ENCODE results near the gene NKAIN2.

NKAIN2 gene

DNA sequence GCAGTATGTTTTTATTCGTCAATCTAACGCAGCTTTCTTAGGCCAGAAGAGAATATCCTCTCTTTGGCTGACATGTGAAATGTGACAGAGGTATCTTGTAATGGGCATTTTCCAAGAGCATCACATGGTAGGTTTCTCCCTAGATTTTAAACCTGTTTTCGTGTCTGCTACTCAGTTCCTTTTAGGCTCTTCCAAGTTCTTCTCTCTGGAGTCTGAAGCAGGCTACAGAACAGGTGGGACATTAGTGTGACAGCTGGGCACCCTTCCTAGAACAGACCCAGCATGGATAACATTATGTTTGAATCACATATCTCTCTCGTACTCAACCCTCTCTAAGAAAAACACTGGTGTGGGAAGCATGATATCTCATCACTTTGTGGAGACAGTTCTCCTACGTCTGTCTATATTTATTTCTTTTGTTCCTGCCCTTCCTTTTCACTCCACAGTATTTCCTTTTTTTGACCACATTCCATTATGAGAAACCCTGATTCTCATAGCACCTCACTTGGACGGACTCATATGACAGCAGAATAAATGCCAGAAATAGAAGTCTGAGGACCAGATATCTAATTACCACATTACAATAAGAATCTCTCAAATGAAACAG is 263.4 kb downstream of the NKAIN2 start (continued):
- no peak for TF ChIP-seq ZNF423 (tag by site-specific recombination; IDR thresholded peaks at IDR 0.05)
- TF ChIP-seq, protein P1, sequence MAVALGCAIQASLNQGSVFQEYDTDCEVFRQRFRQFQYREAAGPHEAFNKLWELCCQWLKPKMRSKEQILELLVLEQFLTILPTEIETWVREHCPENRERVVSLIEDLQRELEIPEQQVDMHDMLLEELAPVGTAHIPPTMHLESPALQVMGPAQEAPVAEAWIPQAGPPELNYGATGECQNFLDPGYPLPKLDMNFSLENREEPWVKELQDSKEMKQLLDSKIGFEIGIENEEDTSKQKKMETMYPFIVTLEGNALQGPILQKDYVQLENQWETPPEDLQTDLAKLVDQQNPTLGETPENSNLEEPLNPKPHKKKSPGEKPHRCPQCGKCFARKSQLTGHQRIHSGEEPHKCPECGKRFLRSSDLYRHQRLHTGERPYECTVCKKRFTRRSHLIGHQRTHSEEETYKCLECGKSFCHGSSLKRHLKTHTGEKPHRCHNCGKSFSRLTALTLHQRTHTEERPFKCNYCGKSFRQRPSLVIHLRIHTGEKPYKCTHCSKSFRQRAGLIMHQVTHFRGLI (tag by site-specific recombination; IDR thresholded peaks at IDR 0.05), result no peak

DNA sequence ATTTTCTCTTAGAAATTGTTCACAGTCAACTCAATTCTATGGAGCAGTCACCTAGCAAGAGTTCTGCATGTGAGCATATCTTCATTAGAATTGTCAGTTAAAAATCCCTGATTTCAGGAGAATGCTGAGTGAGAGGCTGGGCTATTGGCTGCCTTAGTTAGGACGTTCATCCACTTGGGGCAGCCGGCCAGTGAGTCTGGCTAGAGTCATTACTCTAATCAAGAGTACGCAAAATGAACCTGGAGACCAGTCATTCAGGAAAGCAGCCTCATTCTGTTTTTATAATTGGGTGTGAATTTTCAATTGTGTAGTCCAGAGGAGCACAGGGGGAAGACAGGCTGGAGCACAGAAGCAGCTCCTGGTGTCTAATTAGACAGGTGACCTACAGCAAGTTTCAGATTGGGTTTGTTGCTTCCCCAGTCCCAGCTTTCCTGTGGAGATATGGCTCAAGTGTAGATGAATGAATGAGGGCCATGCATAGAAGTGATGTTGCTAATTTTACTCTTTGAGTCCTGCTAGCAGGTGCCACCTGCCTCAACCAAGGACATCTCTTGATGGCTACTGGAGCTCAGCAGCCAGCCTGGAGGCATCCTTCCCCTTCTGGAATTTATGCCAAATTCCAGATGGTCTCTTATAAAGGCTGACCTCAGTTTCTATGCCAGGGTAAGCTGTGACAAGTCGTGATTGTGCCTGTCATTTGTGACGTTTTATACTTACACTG is 265.7 kb downstream of the NKAIN2 start:
- CTCF ChIA-PET, result interaction anchor here (1.0 kb wide), 1 partner anchor 14 kb away, joined by 3 read pairs; no protein-coding TSS in a partner anchor
- TF ChIP-seq GLIS2 (tag by site-specific recombination; IDR thresholded peaks at IDR 0.05), result no peak
- TF ChIP-seq ZNF214 (tag by site-specific recombination; IDR thresholded peaks at IDR 0.05; ENCODE audit: borderline replicate concordance), result no peak
- no peak for TF ChIP-seq ZNF658 (tag by site-specific recombination; IDR thresholded peaks at IDR 0.05)
- no peak for TF ChIP-seq MZF1 (tag by site-specific recombination; IDR thresholded peaks at IDR 0.05; ENCODE audit: borderline replicate concordance)
- TF ChIP-seq, protein P2, sequence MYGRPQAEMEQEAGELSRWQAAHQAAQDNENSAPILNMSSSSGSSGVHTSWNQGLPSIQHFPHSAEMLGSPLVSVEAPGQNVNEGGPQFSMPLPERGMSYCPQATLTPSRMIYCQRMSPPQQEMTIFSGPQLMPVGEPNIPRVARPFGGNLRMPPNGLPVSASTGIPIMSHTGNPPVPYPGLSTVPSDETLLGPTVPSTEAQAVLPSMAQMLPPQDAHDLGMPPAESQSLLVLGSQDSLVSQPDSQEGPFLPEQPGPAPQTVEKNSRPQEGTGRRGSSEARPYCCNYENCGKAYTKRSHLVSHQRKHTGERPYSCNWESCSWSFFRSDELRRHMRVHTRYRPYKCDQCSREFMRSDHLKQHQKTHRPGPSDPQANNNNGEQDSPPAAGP (tag by site-specific recombination; IDR thresholded peaks at IDR 0.05), result no peak
- TF ChIP-seq, protein P3, sequence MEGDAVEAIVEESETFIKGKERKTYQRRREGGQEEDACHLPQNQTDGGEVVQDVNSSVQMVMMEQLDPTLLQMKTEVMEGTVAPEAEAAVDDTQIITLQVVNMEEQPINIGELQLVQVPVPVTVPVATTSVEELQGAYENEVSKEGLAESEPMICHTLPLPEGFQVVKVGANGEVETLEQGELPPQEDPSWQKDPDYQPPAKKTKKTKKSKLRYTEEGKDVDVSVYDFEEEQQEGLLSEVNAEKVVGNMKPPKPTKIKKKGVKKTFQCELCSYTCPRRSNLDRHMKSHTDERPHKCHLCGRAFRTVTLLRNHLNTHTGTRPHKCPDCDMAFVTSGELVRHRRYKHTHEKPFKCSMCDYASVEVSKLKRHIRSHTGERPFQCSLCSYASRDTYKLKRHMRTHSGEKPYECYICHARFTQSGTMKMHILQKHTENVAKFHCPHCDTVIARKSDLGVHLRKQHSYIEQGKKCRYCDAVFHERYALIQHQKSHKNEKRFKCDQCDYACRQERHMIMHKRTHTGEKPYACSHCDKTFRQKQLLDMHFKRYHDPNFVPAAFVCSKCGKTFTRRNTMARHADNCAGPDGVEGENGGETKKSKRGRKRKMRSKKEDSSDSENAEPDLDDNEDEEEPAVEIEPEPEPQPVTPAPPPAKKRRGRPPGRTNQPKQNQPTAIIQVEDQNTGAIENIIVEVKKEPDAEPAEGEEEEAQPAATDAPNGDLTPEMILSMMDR (tag by site-specific recombination; IDR thresholded peaks at IDR 0.05), result no peak
- TF ChIP-seq, protein P4, sequence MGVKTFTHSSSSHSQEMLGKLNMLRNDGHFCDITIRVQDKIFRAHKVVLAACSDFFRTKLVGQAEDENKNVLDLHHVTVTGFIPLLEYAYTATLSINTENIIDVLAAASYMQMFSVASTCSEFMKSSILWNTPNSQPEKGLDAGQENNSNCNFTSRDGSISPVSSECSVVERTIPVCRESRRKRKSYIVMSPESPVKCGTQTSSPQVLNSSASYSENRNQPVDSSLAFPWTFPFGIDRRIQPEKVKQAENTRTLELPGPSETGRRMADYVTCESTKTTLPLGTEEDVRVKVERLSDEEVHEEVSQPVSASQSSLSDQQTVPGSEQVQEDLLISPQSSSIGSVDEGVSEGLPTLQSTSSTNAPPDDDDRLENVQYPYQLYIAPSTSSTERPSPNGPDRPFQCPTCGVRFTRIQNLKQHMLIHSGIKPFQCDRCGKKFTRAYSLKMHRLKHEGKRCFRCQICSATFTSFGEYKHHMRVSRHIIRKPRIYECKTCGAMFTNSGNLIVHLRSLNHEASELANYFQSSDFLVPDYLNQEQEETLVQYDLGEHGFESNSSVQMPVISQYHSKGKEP (tag by site-specific recombination; IDR thresholded peaks at IDR 0.05), result no peak
- TF ChIP-seq ZNF2 (tag by site-specific recombination; IDR thresholded peaks at IDR 0.05), result no peak
- TF ChIP-seq, protein P5, sequence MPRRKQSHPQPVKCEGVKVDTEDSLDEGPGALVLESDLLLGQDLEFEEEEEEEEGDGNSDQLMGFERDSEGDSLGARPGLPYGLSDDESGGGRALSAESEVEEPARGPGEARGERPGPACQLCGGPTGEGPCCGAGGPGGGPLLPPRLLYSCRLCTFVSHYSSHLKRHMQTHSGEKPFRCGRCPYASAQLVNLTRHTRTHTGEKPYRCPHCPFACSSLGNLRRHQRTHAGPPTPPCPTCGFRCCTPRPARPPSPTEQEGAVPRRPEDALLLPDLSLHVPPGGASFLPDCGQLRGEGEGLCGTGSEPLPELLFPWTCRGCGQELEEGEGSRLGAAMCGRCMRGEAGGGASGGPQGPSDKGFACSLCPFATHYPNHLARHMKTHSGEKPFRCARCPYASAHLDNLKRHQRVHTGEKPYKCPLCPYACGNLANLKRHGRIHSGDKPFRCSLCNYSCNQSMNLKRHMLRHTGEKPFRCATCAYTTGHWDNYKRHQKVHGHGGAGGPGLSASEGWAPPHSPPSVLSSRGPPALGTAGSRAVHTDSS (tag by site-specific recombination; IDR thresholded peaks at IDR 0.05), result no peak
- no peak for TF ChIP-seq ZNF600 (tag by site-specific recombination; IDR thresholded peaks at IDR 0.05)
- TF ChIP-seq, protein P1 (tag by site-specific recombination; IDR thresholded peaks at IDR 0.05), result no peak
- no peak for TF ChIP-seq KLF8 (tag by site-specific recombination; IDR thresholded peaks at IDR 0.05)
- TF ChIP-seq, protein P6, sequence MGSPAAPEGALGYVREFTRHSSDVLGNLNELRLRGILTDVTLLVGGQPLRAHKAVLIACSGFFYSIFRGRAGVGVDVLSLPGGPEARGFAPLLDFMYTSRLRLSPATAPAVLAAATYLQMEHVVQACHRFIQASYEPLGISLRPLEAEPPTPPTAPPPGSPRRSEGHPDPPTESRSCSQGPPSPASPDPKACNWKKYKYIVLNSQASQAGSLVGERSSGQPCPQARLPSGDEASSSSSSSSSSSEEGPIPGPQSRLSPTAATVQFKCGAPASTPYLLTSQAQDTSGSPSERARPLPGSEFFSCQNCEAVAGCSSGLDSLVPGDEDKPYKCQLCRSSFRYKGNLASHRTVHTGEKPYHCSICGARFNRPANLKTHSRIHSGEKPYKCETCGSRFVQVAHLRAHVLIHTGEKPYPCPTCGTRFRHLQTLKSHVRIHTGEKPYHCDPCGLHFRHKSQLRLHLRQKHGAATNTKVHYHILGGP (tag by site-specific recombination; IDR thresholded peaks at IDR 0.05), result no peak
- TF ChIP-seq, protein P7, sequence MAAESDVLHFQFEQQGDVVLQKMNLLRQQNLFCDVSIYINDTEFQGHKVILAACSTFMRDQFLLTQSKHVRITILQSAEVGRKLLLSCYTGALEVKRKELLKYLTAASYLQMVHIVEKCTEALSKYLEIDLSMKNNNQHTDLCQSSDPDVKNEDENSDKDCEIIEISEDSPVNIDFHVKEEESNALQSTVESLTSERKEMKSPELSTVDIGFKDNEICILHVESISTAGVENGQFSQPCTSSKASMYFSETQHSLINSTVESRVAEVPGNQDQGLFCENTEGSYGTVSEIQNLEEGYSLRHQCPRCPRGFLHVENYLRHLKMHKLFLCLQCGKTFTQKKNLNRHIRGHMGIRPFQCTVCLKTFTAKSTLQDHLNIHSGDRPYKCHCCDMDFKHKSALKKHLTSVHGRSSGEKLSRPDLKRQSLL (tag by site-specific recombination; IDR thresholded peaks at IDR 0.05), result no peak
- TF ChIP-seq ZNF621 (tag by site-specific recombination; IDR thresholded peaks at IDR 0.05), result no peak
- no peak for TF ChIP-seq ZNF354C (tag by site-specific recombination; IDR thresholded peaks at IDR 0.05; ENCODE audit: borderline replicate concordance, low read depth)
- no peak for TF ChIP-seq ZNF169 (tag by site-specific recombination; IDR thresholded peaks at IDR 0.05)
- no peak for TF ChIP-seq ZNF394 (tag by site-specific recombination; IDR thresholded peaks at IDR 0.05; ENCODE audit: borderline replicate concordance)

More for the DNA sequence above, 265.7 kb downstream of the NKAIN2 start:
- Histone ChIP-seq H3K9me3 (ENCODE audit: control insufficient read depth, insufficient read depth, low read depth, low read length) (no peaks in the 10 kb centered on the region), H3K4me1 (ENCODE audit: control insufficient read depth, insufficient read depth, low read length) (peaks cover 16% of the 10 kb centered on the region), H3K4me3 (ENCODE audit: low read depth, low read length) (no peak overlapping the region), H3K27ac (ENCODE audit: extremely low read depth, low read depth, low read length) (no peak overlapping the region), H3K36me3 (ENCODE audit: control insufficient read depth in 2 of 2, insufficient read depth in 1 of 2, low read length in 2 of 2) (no peaks in the 10 kb centered on the region)
- POLR2A ChIA-PET, result no interaction called here
